MM.1S (cell line): ENCODE data around the gene PLSCR3.

Experiments used
- CTCF ChIP-seq: fragments of 300-600 bp; sonication (generic); IDR thresholded peaks from 2 replicates; pipeline ENCODE4 v1.5.1; 2016; ENCODE audit warnings: antibody characterized with exemption, low read length, mixed read lengths
- EZH2 ChIP-seq: fragments of 300-600 bp; sonication (generic); optimal IDR thresholded peaks from 2 replicates; pipeline ENCODE3; 2017; ENCODE audit warnings: low read depth, mild to moderate bottlenecking, antibody characterized with exemption, low read length, mixed read lengths

DNA sequence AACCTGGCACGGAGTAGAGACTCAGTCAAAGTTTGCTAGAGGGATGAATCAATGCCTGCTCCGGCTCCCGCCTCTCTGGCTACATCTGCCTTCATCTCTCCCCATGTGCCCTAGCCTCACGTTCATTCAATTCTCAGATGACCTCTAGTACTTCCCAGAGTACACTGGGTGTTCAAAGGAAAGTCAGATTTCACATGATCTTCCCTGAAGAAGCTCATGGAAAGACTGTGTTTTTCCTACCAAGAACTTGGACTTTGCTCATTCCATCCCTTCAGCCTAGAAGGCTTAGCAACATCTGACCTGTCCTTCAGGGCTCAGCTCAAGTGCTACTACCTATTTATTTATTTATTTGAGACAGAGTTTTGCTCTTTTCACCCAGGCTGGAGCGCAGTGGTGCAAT is 24.5 kb downstream of the PLSCR3 start:
- TF ChIP-seq CTCF (no peak), EZH2 (no peak)
